Mucosa of stomach (tissue), 1 donor: Measurements from ENCODE around the gene UGCG.

Experiments
- H3K27me3 ChIP-seq: one replicate; pipeline ENCODE4 v1.7.0; 2013; ENCODE audit warnings: mild to moderate bottlenecking, low read length; ENCODE audit not compliant: control insufficient read depth, insufficient read depth
- H3K36me3 ChIP-seq: one replicate; pipeline ENCODE4 v1.7.0; 2013; ENCODE audit warnings: low read length; ENCODE audit not compliant: control insufficient read depth, insufficient read depth
- H3K4me1 ChIP-seq: one replicate; pipeline ENCODE4 v1.7.0; 2013; ENCODE audit warnings: mild to moderate bottlenecking, low read length; ENCODE audit not compliant: control insufficient read depth, insufficient read depth
- H3K4me3 ChIP-seq: one replicate; pipeline ENCODE4 v1.7.0; 2013; ENCODE audit warnings: low read length
- H3K9ac ChIP-seq: one replicate; pipeline ENCODE4 v1.7.0; 2013; ENCODE audit warnings: mild to moderate bottlenecking, low read length, moderate library complexity
- H3K9me3 ChIP-seq: one replicate; pipeline ENCODE4 v1.7.0; 2013; ENCODE audit warnings: mild to moderate bottlenecking, low read length, moderate library complexity; ENCODE audit not compliant: control insufficient read depth
- donor health status: Pancreatic carcinoma.

UGCG gene

GRCh38 chr9:111895996-111896941 lies at the start of gene UGCG:
Gene UGCG (plus strand): TSS chr9:111896814. CDS start chr9:111897216, 402 bp downstream.
- no peaks in the 10 kb centered on the region for H3K27me3 ChIP-seq
- H3K9me3 ChIP-seq: no peaks in the 10 kb centered on the region
- peak within 1 kb of the TSS; percentile 99 for H3K9ac ChIP-seq
- no peaks in the 10 kb centered on the region for H3K36me3 ChIP-seq
- H3K4me3 ChIP-seq: peak within 1 kb of the TSS; percentile 89
- H3K4me1 ChIP-seq: peaks cover 10% of the 10 kb centered on the region

GRCh38 chr9:111851553-111851952 lies 45.1 kb upstream of the UGCG start:
- Histone ChIP-seq H3K9ac (no peak overlapping the region), H3K4me3 (no peak overlapping the region), H3K36me3 (no peaks in the 10 kb centered on the region), H3K9me3 (no peaks in the 10 kb centered on the region), H3K27me3 (no peaks in the 10 kb centered on the region), H3K4me1 (peaks cover 5% of the 10 kb centered on the region)

- Histone ChIP-seq H3K36me3 (no peaks in the 10 kb centered on the region), H3K27me3 (no peaks in the 10 kb centered on the region), H3K9ac (no peak overlapping the region), H3K9me3 (no peaks in the 10 kb centered on the region), H3K4me3 (no peak overlapping the region), H3K4me1 (peaks cover 5% of the 10 kb centered on the region)
Observed at GRCh38 chr9:111852291-111852690, 44.3 kb upstream of the UGCG start.

GRCh38 chr9:111853450-111853827 lies 43.2 kb upstream of the UGCG start:
- no peak overlapping the region for H3K4me3 ChIP-seq
- H3K9me3 ChIP-seq: no peaks in the 10 kb centered on the region
- H3K27me3 ChIP-seq: no peaks in the 10 kb centered on the region
- H3K9ac ChIP-seq: no peak overlapping the region
- H3K4me1 ChIP-seq: peaks cover 5% of the 10 kb centered on the region
- no peaks in the 10 kb centered on the region for H3K36me3 ChIP-seq

GRCh38 chr9:111854799-111855198 lies 41.8 kb upstream of the UGCG start:
- Histone ChIP-seq H3K9ac (no peak overlapping the region), H3K27me3 (no peaks in the 10 kb centered on the region), H3K36me3 (no peaks in the 10 kb centered on the region), H3K4me3 (no peak overlapping the region), H3K4me1 (peaks cover 5% of the 10 kb centered on the region), H3K9me3 (no peaks in the 10 kb centered on the region)

- Histone ChIP-seq H3K9me3 (no peaks in the 10 kb centered on the region), H3K4me1 (no peaks in the 10 kb centered on the region), H3K36me3 (no peaks in the 10 kb centered on the region), H3K9ac (no peak overlapping the region), H3K4me3 (no peak overlapping the region), H3K27me3 (no peaks in the 10 kb centered on the region)
Observed at GRCh38 chr9:111857555-111858211, 38.9 kb upstream of the UGCG start.

- H3K36me3 ChIP-seq: no peaks in the 10 kb centered on the region
- no peaks in the 10 kb centered on the region for H3K4me1 ChIP-seq
- no peak overlapping the region for H3K4me3 ChIP-seq
- no peak overlapping the region for H3K9ac ChIP-seq
- no peaks in the 10 kb centered on the region for H3K9me3 ChIP-seq
- H3K27me3 ChIP-seq: no peaks in the 10 kb centered on the region
Observed at GRCh38 chr9:111860443-111860842, 36.2 kb upstream of the UGCG start.

- no peak overlapping the region for H3K9ac ChIP-seq
- H3K4me3 ChIP-seq: no peak overlapping the region
- no peaks in the 10 kb centered on the region for H3K27me3 ChIP-seq
- no peaks in the 10 kb centered on the region for H3K4me1 ChIP-seq
- H3K36me3 ChIP-seq: no peaks in the 10 kb centered on the region
- H3K9me3 ChIP-seq: no peaks in the 10 kb centered on the region
Observed at GRCh38 chr9:111863636-111864035, 33.0 kb upstream of the UGCG start.

- Histone ChIP-seq H3K4me3 (no peak overlapping the region), H3K9ac (no peak overlapping the region), H3K9me3 (no peaks in the 10 kb centered on the region), H3K27me3 (no peaks in the 10 kb centered on the region), H3K4me1 (peaks cover 9% of the 10 kb centered on the region), H3K36me3 (no peaks in the 10 kb centered on the region)
Observed at GRCh38 chr9:111866976-111867375, 29.6 kb upstream of the UGCG start.

GRCh38 chr9:111868475-111868874 lies 28.1 kb upstream of the UGCG start:
- no peak overlapping the region for H3K9ac ChIP-seq
- H3K27me3 ChIP-seq: no peaks in the 10 kb centered on the region
- peaks cover 14% of the 10 kb centered on the region for H3K4me1 ChIP-seq
- H3K4me3 ChIP-seq: no peak overlapping the region
- H3K9me3 ChIP-seq: no peaks in the 10 kb centered on the region
- H3K36me3 ChIP-seq: no peaks in the 10 kb centered on the region

- Histone ChIP-seq H3K9ac (no peak overlapping the region), H3K27me3 (no peaks in the 10 kb centered on the region), H3K4me1 (peaks cover 14% of the 10 kb centered on the region), H3K36me3 (no peaks in the 10 kb centered on the region), H3K9me3 (no peaks in the 10 kb centered on the region), H3K4me3 (no peak overlapping the region)
Observed at GRCh38 chr9:111870774-111871498, 25.7 kb upstream of the UGCG start.

GRCh38 chr9:111871499-111871855 lies 25.1 kb upstream of the UGCG start:
- Histone ChIP-seq H3K27me3 (no peaks in the 10 kb centered on the region), H3K4me1 (peaks cover 14% of the 10 kb centered on the region), H3K9ac (no peak overlapping the region), H3K4me3 (no peak overlapping the region), H3K36me3 (no peaks in the 10 kb centered on the region), H3K9me3 (no peaks in the 10 kb centered on the region)
